PC-3 (cell line): ENCODE data around the gene AKAP13. TPM values are rescaled to one million over a fixed set of nuclear protein-coding genes. Genes with fewer than 3 reads are reported as not detected.

Experiments
- ATAC-seq: fragments of 200-7000 bp; cut with Tn5 transposase; 2 replicates; pipeline ENCODE4 v1.9.1; 2020; ENCODE audit warnings: mild to moderate bottlenecking, moderate library complexity
- BruUV-seq: library from RNA; stranded (reverse); fragments of 400-500 nt; replicated peaks from 2 replicates; lab custom pipeline; 2021; lab: Mats Ljungman, UMichigan
- CTCF ChIA-PET: fragments of 300-600 bp; sonication (Branson Sonifier 250); formaldehyde crosslinking; loops from one replicate; lab custom pipeline; 2022; ENCODE audit warnings: antibody characterized with exemption; lab: Charles Lee
- POLR2A ChIA-PET: fragments of 300-600 bp; sonication (Branson Sonifier 250); formaldehyde crosslinking; loops from one replicate; lab custom pipeline; 2022; ENCODE audit warnings: antibody characterized with exemption; ENCODE audit not compliant: unreplicated experiment; lab: Charles Lee
- DNase-seq: peaks from one replicate; pipeline ENCODE4 v3.0.0-alpha.2; 2015
- H2AFZ ChIP-seq: fragments of 300-600 bp; sonication (generic); 2 replicates; pipeline ENCODE4 v1.6.0; 2016; ENCODE audit warnings: antibody characterized with exemption, low read length
- H3F3A ChIP-seq: fragments of 300-600 bp; sonication (generic); one replicate; pipeline ENCODE4 v1.6.0; 2017; ENCODE audit warnings: antibody characterized with exemption, low read length, control low read depth, mild to moderate bottlenecking; ENCODE audit not compliant: unreplicated experiment
- H3K27ac ChIP-seq: fragments of 300-600 bp; sonication (generic); 2 replicates; pipeline ENCODE4 v1.5.1; 2016; ENCODE audit warnings: mild to moderate bottlenecking, low read length
- H3K27me3 ChIP-seq: fragments of 300-600 bp; sonication (generic); 2 replicates; pipeline ENCODE4 v1.6.1; 2016; ENCODE audit warnings: low read length, mixed read lengths
- H3K36me3 ChIP-seq: fragments of 300-600 bp; sonication (generic); 2 replicates; pipeline ENCODE4 v1.6.1; 2016; ENCODE audit warnings: low read depth, mixed run types, low read length, mixed read lengths
- H3K4me1 ChIP-seq: fragments of 300-600 bp; sonication (generic); 2 replicates; pipeline ENCODE4 v1.5.1; 2016; ENCODE audit warnings: low read length; ENCODE audit not compliant: insufficient read depth
- H3K4me2 ChIP-seq: fragments of 300-600 bp; sonication (generic); 2 replicates; pipeline ENCODE4 v1.6.0; 2016; ENCODE audit warnings: low read length
- H3K4me3 ChIP-seq: fragments of 300-600 bp; sonication (generic); 2 replicates; pipeline ENCODE4 v1.5.1; 2016; ENCODE audit warnings: mild to moderate bottlenecking, low read length, mixed read lengths
- H3K79me2 ChIP-seq: fragments of 300-600 bp; sonication (generic); 2 replicates; pipeline ENCODE4 v1.6.1; 2017; ENCODE audit warnings: low read length, mixed read lengths
- H3K9ac ChIP-seq: fragments of 300-600 bp; sonication (generic); 2 replicates; pipeline ENCODE4 v1.6.0; 2016; ENCODE audit warnings: mild to moderate bottlenecking, low read length
- H3K9me2 ChIP-seq: fragments of 300-600 bp; sonication (generic); replicated peaks from 2 replicates; pipeline ENCODE4 v1.6.1; 2016; ENCODE audit warnings: mixed run types, low read length, mixed read lengths
- H3K9me3 ChIP-seq: fragments of 300-600 bp; sonication (generic); 2 replicates; pipeline ENCODE4 v1.6.1; 2016; ENCODE audit warnings: low read length, mixed read lengths
- H4K20me1 ChIP-seq: fragments of 300-600 bp; sonication (generic); 2 replicates; pipeline ENCODE4 v1.6.1; 2016; ENCODE audit warnings: low read length, mixed read lengths
- CTCF ChIP-seq: fragments of 300-600 bp; sonication (generic); conservative IDR thresholded peaks from 2 replicates; pipeline ENCODE4 v1.5.1; 2017; ENCODE audit warnings: antibody characterized with exemption, low read depth, mild to moderate bottlenecking, low read length
- EZH2 ChIP-seq: fragments of 300-600 bp; sonication (generic); IDR thresholded peaks from one replicate; pipeline ENCODE4 v1.6.1; 2017; ENCODE audit warnings: antibody characterized with exemption, mild to moderate bottlenecking, low read length; ENCODE audit not compliant: unreplicated experiment
- EZH2phosphoT487 ChIP-seq: fragments of 300-600 bp; sonication (generic); IDR thresholded peaks from 2 replicates; pipeline ENCODE4 v1.6.1; 2018; ENCODE audit warnings: mild to moderate bottlenecking, antibody characterized with exemption, low read length, borderline replicate concordance
- intact Hi-C: fragments of 100-400 bp; cut with micrococcal nuclease; formaldehyde crosslinking; loops from 2 replicates; pipeline ENCODE4 v1.9.0; 2023
- total RNA-seq: library from RNA; depleted of rRNA; stranded (reverse); fragments of >200 nt; gene quantifications from 2 replicates; pipeline ENCODE4 v1.2.3, GENCODE V29; 2014

Gene AKAP13
- total RNA-seq, 1 experiment from 2014 or later, result 36.8 TPM

DNA sequence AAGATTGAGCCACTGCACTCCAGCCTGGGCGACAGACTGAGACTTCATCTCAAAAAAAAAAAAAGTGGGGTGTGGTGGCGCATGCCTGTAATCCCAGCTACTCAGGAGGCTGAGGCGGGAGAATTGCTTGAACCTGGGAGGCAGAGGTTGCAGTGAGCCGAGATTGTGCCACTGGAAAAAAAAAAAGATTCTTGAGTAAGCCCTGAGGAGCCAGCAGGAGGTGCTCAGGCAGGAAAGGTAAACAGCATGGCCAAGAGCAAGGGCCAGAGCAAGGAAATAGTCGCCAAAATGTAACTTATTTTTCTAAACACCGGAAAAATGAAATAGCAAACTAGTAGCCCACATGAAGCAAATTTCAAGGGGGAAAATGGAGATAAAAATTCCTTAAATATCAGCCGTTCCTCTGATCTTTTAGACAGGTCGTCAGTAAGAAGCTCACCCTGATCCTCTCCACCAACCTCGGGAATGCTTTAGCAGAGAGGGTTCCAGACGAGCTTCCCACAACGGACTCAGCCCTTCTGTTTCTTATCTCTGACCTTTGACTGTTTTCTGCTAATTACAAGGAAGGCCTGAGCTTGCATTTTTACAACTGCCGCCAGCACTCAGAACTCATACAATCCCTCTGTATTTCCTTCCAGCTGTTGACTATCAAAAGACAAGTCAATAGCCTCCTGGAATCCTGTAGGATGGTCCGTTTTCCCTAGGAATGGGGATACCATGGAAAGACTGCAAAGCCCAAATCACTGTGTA, 45.0 kb upstream of the AKAP13 start:
- intact Hi-C loops, result no loop called here
- no peaks in the 10 kb centered on the region for H3F3A ChIP-seq
- POLR2A ChIA-PET, result no interaction called here

GRCh38 chr15:85336880-85337279, 43.5 kb upstream of the AKAP13 start:
- Histone ChIP-seq H3K9me3 (no peaks in the 10 kb centered on the region), H2AFZ (no peak overlapping the region), H3K4me1 (peaks cover 6% of the 10 kb centered on the region), H3K9ac (no peak overlapping the region), H4K20me1 (no peaks in the 10 kb centered on the region), H3K9me2 (no peaks in the 10 kb centered on the region), H3K27ac (no peak overlapping the region), H3K4me3 (no peak overlapping the region), H3K36me3 (no peaks in the 10 kb centered on the region), H3K79me2 (no peaks in the 10 kb centered on the region), H3K27me3 (no peaks in the 10 kb centered on the region), H3K4me2 (no peak overlapping the region), H3F3A (no peaks in the 10 kb centered on the region)
- POLR2A ChIA-PET, result no interaction called here
- DNase-seq (no peak), ATAC-seq (no peak)
- no TSS peak for BruUV-seq
- CTCF ChIA-PET, result no interaction called here
- TF ChIP-seq CTCF, result no peak
- no peak for TF ChIP-seq EZH2
- TF ChIP-seq EZH2phosphoT487, result no peak
- intact Hi-C loops, result no loop called here

More for the DNA sequence above, 45.0 kb upstream of the AKAP13 start:
- H3K27me3 ChIP-seq, result no peaks in the 10 kb centered on the region
- no peaks in the 10 kb centered on the region for H3K9me2 ChIP-seq
- no peaks in the 10 kb centered on the region for H4K20me1 ChIP-seq
- ATAC-seq, result no peak
- no peaks in the 10 kb centered on the region for H3K79me2 ChIP-seq
- CTCF ChIA-PET, result no interaction called here
- no peak overlapping the region for H3K4me3 ChIP-seq
- no peak overlapping the region for H2AFZ ChIP-seq
- H3K9ac ChIP-seq, result no peak overlapping the region
- no peak for DNase-seq
- no TSS peak for BruUV-seq
- H3K27ac ChIP-seq, result no peak overlapping the region
- H3K9me3 ChIP-seq, result no peaks in the 10 kb centered on the region
- no peaks in the 10 kb centered on the region for H3K36me3 ChIP-seq
- H3K4me1 ChIP-seq, result peaks cover 22% of the 10 kb centered on the region
- TF ChIP-seq CTCF (no peak), EZH2 (no peak), EZH2phosphoT487 (no peak)
- no peak overlapping the region for H3K4me2 ChIP-seq

GRCh38 chr15:85337425-85338074, 42.9 kb upstream of the AKAP13 start:
- no TSS peak for BruUV-seq
- 0 out of 2 replicates have a peak overlapping the region, but pooled peaks have one; percentile 30 for H2AFZ ChIP-seq
- no peaks in the 10 kb centered on the region for H3K9me2 ChIP-seq
- POLR2A ChIA-PET, result no interaction called here
- H3K27me3 ChIP-seq, result no peaks in the 10 kb centered on the region
- H3K79me2 ChIP-seq, result no peaks in the 10 kb centered on the region
- TF ChIP-seq EZH2 (no peak), CTCF (no peak), EZH2phosphoT487 (no peak)
- CTCF ChIA-PET, result no interaction called here
- H4K20me1 ChIP-seq, result no peaks in the 10 kb centered on the region
- no peaks in the 10 kb centered on the region for H3K36me3 ChIP-seq
- peaks cover 5% of the 10 kb centered on the region; the same call in 1 of the 2 replicates for H3K4me1 ChIP-seq
- intact Hi-C loops, result no loop called here
- H3K9me3 ChIP-seq, result no peaks in the 10 kb centered on the region
- no peak for DNase-seq
- H3K9ac ChIP-seq, result no peak overlapping the region
- no peaks in the 10 kb centered on the region for H3F3A ChIP-seq
- H3K27ac ChIP-seq, result no peak overlapping the region
- H3K4me2 ChIP-seq, result no peak overlapping the region
- no peak for ATAC-seq
- H3K4me3 ChIP-seq, result no peak overlapping the region
